Fibroblast of pulmonary artery (primary cell): ENCODE measurements around the gene CCDC141.

Experiments
- DNase-seq: peaks from one replicate; pipeline ENCODE4 v3.0.0-alpha.2; 2010; ENCODE audit warnings: low read depth
- H3K4me3 ChIP-seq: replicated peaks from 2 replicates; pipeline ENCODE4 v1.5.1; 2011; ENCODE audit warnings: low read depth, mild to moderate bottlenecking, control low read depth, low read length, moderate library complexity
- TF ChIP-seq, protein P1 (sequence below): IDR thresholded peaks from 2 replicates; pipeline ENCODE4 v1.5.1; 2011; ENCODE audit warnings: mild to moderate bottlenecking, control low read depth, low read length, inconsistent platforms; ENCODE audit errors: missing control alignments

Gene CCDC141

DNA sequence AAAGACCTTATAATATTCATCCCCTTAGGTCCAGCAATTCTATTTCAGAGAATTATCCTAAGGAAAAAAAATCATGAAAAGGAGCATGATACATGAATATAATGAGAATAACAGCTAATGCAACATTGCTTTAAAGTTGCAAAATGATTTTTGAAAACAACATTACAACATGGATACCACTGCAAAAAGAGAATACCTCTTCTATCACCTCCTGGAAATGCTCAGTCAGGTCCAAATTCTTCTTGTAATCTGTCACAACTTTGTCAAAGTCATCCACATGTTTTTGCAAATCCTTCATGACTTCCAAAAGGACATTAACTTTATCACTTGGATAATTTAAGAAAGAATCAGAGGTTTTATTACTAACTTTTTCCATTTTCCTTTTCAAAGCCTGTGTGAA is 194.8 kb downstream of the CCDC141 start:
- TF ChIP-seq, protein P1, sequence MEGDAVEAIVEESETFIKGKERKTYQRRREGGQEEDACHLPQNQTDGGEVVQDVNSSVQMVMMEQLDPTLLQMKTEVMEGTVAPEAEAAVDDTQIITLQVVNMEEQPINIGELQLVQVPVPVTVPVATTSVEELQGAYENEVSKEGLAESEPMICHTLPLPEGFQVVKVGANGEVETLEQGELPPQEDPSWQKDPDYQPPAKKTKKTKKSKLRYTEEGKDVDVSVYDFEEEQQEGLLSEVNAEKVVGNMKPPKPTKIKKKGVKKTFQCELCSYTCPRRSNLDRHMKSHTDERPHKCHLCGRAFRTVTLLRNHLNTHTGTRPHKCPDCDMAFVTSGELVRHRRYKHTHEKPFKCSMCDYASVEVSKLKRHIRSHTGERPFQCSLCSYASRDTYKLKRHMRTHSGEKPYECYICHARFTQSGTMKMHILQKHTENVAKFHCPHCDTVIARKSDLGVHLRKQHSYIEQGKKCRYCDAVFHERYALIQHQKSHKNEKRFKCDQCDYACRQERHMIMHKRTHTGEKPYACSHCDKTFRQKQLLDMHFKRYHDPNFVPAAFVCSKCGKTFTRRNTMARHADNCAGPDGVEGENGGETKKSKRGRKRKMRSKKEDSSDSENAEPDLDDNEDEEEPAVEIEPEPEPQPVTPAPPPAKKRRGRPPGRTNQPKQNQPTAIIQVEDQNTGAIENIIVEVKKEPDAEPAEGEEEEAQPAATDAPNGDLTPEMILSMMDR = no peak
- no peak for DNase-seq
- no peak overlapping the region for H3K4me3 ChIP-seq

DNA sequence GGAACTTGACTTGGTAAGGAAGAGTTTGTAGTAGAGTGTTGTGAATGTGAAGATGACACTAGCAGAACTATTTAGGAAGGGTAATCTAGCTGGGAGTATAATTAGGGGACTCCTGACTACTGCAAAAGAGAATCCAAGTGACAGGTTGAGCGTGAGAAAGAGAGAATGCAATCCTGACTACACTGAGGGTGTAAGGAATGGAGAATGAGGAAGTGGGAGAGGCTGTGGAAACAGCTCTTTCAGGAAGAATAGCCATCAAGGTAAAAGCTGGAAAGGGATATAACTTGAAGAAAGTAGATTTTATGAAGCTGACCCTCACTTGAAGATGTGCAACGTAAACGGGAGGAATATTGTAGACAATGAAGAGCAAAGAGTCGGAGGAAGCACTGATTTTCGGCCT is 201.6 kb downstream of the CCDC141 start:
- DNase-seq = no peak
- TF ChIP-seq, protein P1 = no peak
- no peak overlapping the region for H3K4me3 ChIP-seq

DNA sequence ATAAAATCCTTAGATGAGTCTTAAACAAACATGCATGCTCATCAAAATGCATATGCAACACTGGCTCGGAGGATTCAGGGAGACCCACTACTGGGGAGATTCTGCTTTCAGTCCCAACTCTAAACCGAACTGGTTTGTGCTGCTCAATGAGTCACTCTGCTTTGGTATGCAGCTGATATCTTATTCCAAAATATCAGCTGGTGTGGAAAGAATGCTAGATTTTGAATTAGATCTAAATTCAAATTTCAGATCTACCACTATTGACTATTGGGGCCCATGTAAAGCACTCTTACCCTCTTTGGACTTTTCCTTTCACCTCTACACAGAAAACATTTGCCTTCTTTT is 203.5 kb downstream of the CCDC141 start:
- no peak overlapping the region for H3K4me3 ChIP-seq
- no peak for DNase-seq
- TF ChIP-seq, protein P1 = no peak

DNA sequence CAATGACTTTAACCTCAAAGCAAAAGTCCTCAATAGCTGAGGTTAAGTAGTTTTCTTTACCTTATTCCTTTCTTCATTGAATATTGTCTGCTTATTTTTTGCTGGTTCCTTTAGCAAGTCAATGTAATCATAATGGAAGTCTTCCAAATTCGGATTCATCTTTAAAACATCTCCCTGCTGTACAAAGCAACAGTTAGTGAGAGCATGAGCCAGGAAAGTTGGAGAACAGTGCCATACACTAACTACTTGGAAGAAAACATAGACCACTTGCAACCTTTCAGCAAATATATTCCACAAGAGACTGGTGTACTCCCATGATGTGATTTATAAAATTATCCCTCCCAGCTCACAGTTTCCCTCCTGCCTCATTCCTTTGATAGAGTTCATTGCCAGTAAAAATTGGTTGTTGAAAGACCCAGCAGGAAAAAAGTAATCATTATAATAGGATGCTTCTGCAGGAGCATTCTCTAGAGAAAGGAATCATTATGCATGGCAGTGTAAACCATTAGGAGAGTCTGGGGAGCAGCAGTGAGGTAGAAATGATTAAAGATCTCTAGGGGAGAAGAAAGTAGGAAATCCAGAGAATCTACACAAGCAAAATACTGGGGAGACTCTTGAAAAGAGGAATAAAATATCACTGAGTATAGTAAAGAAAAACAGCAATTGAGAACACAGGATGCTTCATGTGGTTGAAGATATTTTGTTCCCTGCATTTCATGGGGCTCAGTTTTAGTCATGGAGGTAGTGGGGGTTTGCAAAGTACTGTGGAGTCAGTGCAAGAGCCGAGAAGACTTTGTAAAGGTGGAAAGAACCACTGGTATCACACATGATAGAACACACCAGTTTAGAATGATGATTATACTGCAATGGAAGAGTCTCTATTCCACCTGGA is 204.1 kb downstream of the CCDC141 start:
- TF ChIP-seq, protein P1 = no peak
- DNase-seq = peak; percentile 70
- H3K4me3 ChIP-seq = no peak overlapping the region

DNA sequence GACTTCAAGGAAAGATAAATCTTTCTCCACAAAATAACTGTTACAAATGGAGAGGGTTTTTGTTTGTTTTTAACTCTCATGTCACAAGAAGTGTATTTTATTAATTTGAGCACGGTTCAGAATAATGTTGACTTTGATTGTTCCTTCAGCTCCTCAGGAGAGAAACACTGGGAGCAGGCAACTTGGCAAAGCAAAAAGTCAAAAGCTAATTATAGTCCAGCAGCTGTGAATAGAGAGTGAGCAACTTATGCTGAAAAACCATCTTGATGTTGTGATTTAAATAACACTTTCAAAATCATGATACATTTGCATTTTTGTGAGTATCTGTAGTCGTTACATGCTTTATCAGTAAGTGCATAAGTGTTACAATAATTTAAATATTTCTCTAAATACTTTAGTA is 205.2 kb downstream of the CCDC141 start:
- TF ChIP-seq, protein P1 = no peak
- DNase-seq = no peak
- H3K4me3 ChIP-seq = no peak overlapping the region

DNA sequence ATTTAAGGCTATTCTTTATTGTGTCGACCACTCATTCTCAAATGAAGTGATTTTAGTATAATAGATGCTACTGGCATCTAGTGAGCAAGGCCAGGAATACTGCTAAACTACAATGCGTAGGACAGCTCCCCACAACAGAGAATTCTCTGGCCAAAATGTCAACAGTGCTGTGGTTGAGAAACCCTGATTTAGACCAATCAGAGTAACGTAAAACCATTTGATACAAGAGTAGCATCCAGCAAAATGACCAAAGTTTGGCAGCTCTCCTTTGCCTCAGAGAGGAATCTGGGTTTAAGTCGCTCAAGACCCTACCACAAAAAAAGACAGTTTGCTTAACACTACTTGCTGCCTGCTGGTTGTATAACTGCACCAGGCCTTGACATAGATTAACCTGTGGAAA is 205.7 kb downstream of the CCDC141 start:
- no peak overlapping the region for H3K4me3 ChIP-seq
- no peak for DNase-seq
- TF ChIP-seq, protein P1 = no peak

DNA sequence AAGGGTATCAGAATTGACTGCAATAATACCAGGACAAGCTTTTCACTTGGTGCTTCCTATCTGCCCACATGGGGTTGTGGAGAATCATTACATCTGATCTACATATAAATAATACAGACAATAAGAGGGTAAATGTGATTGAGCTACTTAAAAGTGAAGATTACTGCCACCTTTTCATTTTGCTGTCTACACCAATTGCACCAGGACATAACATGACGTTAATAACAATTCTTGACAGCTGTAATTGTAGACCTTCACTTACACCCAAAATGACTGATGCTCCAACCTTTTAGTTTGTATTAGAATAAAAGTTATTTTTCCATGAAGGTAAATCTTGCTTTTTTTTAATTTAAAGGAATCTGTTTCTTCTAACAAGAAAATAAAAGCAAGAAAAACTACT is 206.2 kb downstream of the CCDC141 start:
- DNase-seq = no peak
- no peak overlapping the region for H3K4me3 ChIP-seq
- TF ChIP-seq, protein P1 = no peak
